ENCODE results near the gene LIMK1. TPM values are rescaled to one million over a fixed set of nuclear protein-coding genes. Genes with fewer than 3 reads are reported as not detected.

Gene LIMK1
- total and polyA plus RNA-seq, 2 donors (not counting 3 experiments of a cell fraction or from before 2014, with no cell fraction given) = 52.9 to 54.5 TPM

- Histone ChIP-seq H3K9ac (replicated peaks; ENCODE audit: extremely low read depth, insufficient read depth, low read length) (no peak overlapping the region), H3K36me3 (ENCODE audit: control insufficient read depth in 2 of 2, extremely low read depth in 1 of 2, insufficient read depth in 2 of 2, low read length in 2 of 2) (no peaks in the 10 kb centered on the region), H3K9me3 (replicated peaks; ENCODE audit: control insufficient read depth, insufficient read depth, low read length) (no peaks in the 10 kb centered on the region), H3K4me1 (ENCODE audit: control insufficient read depth, extremely low read depth, insufficient read depth, low read length) (no peaks in the 10 kb centered on the region), H3K9me1 (replicated peaks; ENCODE audit: control insufficient read depth, extremely low read depth, insufficient read depth, low read length) (no peaks in the 10 kb centered on the region), H3K27me3 (ENCODE audit: control insufficient read depth in 2 of 2, insufficient read depth in 2 of 2, low read length in 2 of 2) (no peaks in the 10 kb centered on the region), H3K27ac (ENCODE audit: insufficient read depth, low read depth, low read length) (no peak overlapping the region), H3K4me2 (ENCODE audit: insufficient read depth, low read length) (no peak overlapping the region), H3K4me3 (replicated peaks in 1 of 3; ENCODE audit: insufficient read depth in 1 of 3, low read depth in 1 of 3, low read length in 3 of 3) (no peak overlapping the region), H3K79me2 (ENCODE audit: control insufficient read depth, insufficient read depth, low read length) (no peaks in the 10 kb centered on the region), H2AFZ (ENCODE audit: low read depth, low read length) (no peak overlapping the region), H4K20me1 (replicated peaks; ENCODE audit: control insufficient read depth, extremely low read depth, insufficient read depth, low read length) (no peaks in the 10 kb centered on the region)
- ChIA-PET POLR2A (no interaction called here), CTCF (no interaction called here)
- TF ChIP-seq POLR2A (IDR thresholded peaks at IDR 0.05; ENCODE audit: low read depth, low read length) = no peak
- no peak for TF ChIP-seq FOS (IDR thresholded peaks at IDR 0.05; ENCODE audit: borderline replicate concordance, insufficient read depth, low read length)
- no peak for TF ChIP-seq GATA2 (IDR thresholded peaks at IDR 0.05; ENCODE audit: insufficient read depth, insufficient read length, low read depth, low read length)
- TF ChIP-seq POLR2AphosphoS5 (IDR thresholded peaks at IDR 0.05; ENCODE audit: insufficient read depth, low read depth, low read length) = no peak
- no peak for TF ChIP-seq EZH2 (IDR thresholded peaks at IDR 0.05; ENCODE audit: borderline replicate concordance, low read depth, low read length, severe bottlenecking)
- no peak for TF ChIP-seq JUN (IDR thresholded peaks at IDR 0.05; ENCODE audit: borderline replicate concordance, insufficient read depth, insufficient read length, low read depth)
- no peak for TF ChIP-seq CTCF (IDR thresholded peaks at IDR 0.05; ENCODE audit: extremely low read depth in 1 of 2, insufficient read depth in 1 of 2, low read depth in 1 of 2, low read length in 2 of 2)
- no peak for TF ChIP-seq MYC (IDR thresholded peaks at IDR 0.05; ENCODE audit: low read depth, low read length)
- no peak for TF ChIP-seq MAX (IDR thresholded peaks at IDR 0.05; ENCODE audit: insufficient read depth, insufficient read length)
- DNase-seq (ENCODE audit: low read depth, low spot score) = no peak
- dilution Hi-C loops (cut with MboI; ENCODE audit: extremely low pct_ligation_motif_present, low sequenced_read_pairs) = no loop called here
- intact Hi-C loops (cut with micrococcal nuclease) = no loop called here
- FAIRE-seq = no peak
- no TSS peak for BruUV-seq (replicated peaks)
These were observed 33.4 kb upstream of the LIMK1 start for GRCh38 chr7:74049997-74050798.
